Measurements from ENCODE around the gene AHDC1.

Gene AHDC1

DNA sequence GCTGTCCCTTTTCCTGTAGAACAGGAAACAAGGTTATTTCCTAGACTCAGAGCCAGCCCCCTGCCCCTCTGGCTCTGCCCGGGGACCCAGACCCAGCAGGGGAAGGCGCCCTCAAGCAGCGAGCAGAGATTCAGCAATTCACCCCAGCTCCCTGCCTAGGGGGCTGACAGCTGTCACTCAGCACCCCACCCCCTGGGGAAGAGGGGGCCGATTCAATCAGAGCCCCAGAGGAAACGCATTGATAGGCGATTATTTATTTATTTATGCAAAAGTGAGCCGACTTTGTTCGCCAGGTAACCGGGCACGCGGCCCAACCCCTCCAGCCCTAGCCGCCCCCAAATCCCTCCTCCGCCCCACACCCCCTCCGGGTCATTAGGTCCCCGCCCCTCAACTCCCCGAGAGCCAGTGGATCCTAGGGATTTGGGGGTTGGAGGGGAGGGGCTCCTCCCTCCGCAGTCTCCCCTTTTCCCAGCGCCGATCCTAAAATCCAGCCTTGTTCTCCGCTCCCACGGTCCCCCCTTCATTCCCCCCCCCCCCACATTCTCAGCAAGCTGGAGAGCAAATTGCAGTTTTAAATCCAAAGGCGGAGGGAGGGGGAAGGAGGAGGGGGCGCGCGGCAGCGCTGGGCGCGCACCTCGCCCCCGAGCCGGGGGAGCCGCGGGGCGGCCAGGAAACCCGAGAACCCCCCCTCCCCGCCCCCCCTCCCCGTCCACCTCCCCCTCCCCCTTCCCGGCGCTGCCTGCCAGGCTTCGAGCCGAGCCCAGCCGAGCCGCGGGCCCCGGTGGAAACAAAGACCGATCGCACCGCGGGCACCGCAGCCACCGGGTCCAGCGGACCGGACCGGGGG lies 1.3 kb downstream of the AHDC1 start:
- DNase-seq = peak in 33 of 42 donors; percentile 29 to 80 (median 52)
- intact Hi-C loops (cut with DNase I) = loop anchor here (5.0 to 10.0 kb wide), 2 partner anchors 110 to 278 kb away; partner anchors contain the start of genes TMEM222 and WASF2

DNA sequence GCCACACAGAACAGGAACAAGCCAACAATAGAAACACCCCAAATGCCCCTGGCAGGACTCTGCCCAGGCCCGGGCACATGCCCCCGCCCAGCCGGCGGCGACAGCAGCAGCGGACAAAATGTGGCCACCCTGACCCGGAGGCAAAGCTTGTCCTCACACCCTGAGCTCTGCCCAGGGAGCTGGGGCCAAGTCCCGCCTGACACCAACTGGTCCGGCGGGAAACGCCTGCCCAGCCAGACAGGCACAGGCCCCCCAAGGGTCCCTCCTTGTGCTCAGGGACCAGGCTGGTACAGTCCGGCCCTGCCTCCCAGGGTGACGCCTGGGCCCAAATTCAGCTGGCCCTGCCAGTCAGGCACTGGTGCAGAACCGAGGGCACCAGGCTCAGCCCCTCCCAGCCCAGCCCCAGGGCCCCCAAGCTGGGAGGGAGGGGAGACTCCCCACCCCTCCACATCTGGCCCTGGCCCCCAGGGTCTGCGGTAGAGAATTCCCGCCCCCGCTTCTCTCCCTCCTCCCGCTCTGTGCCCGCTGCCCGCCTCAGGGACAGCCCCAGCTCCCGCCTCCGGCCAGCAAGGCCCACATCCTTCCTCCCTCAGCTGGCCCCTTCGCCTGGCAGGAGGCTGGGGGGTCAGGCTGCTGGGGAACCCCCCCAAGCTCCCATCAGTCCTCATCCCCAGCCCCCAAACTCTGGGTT lies 2.0 kb downstream of the AHDC1 start:
- peak in 40 of 42 donors; percentile 34 to 81 (median 58) for DNase-seq
- intact Hi-C loops (cut with DNase I) = loop anchor here (5.0 to 10.0 kb wide), 2 partner anchors 110 to 277 kb away; partner anchors contain the start of genes TMEM222 and WASF2

DNA sequence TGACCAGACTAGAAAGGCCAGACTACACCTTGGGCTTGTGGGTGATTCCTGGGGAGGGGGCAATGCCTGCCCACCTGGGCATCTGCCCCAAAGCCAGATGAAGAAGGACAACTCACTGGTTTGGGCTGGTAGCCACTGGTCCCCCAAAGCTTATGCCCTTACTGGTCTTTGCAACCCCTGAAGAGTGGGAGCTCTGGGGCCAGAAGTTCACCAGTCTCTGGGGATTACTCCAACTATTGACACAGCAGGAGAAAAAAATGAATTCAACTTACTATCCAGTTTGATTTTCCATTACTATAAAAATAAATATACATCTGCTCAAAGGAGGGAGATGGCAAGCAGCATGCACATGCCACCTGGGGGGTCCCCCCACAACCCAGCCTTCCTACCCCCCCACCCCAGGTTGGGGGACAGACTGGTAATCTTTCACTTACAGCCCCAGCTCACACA lies 2.6 kb downstream of the AHDC1 start:
- no peak for DNase-seq

DNA sequence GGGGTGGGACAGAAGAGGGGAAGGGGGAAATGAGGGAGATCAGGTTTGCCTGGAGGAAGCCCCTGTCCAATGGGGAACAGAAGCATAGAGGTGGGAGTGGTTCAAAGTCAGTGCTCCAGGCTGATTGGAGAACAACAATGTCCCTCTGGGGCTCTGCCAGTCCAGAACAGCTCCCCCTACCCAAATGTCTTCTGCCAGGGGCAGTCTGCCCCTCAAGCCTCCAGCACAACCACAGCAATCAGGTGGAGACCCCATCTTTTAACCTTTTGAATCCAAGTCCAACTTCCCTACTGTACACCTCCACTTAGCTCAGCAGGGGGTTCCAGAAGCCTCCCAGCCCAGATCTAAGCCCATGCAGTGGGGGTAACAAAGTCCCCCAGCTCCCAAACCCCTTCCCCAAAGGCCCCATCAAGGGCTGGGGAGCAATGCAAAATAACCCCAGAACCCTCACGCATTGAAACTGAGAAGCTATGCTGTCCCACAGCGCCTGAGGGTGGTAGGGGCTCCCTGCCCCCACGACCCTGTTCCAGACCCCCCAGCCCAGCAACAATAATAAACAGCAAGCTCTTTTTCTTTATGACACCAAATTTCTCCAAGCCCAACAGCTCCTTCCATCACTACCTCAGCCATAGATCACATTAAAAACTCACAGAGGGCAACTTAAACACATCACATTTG lies 3.3 kb downstream of the AHDC1 start:
- no peak for DNase-seq
- intact Hi-C loops (cut with DNase I) = loop anchor here (5.0 to 10.0 kb wide), 2 partner anchors 108 to 276 kb away; partner anchors contain the start of genes TMEM222 and WASF2

More for the DNA sequence above, 2.6 kb downstream of the AHDC1 start:
- intact Hi-C loops (cut with DNase I) = loop anchor here (5.0 to 10.0 kb wide), 2 partner anchors 109 to 277 kb away; partner anchors contain the start of genes TMEM222 and WASF2

DNA sequence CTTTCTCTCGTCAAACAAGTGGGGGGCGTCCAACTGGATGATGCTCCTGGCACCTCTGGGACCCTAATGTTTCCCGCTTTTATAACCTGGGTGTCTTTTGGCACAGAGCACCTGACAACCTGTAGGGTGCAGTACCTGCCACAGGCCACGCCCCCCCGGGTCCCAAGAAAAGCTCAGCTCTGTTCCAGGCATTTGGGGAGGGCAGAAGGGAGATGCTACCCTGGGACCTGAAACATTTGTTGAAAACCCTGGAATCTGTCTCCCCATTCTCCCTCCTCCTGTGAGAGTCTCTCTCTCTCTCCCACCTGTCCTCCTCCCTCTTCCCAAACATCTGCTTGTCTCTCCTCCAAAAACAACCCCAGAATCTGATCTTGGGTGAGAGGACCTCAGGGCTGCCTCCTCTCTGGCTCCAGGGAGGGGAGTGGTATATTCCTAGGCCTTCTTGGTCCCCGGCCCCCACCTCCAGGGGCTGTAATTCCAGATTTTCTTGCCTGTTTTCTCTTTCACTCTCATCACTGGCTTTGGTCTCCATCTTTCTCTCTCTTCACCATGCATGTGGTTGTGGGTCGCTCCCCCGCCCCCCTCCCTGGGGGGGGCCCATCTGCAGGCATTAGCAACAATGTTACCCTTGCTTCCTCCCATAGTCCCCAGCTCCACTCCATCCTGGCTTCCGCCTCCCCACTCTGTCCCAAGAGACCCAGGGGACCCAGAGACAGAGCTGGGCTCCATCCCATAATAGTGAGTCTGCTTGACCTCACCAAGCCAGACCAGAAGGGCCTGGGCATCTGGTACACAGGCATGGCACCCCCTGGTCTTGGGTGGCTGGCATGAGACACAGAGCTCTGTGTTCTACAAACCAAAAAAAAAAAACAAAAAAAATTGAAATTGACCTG lies 4.1 kb downstream of the AHDC1 start:
- intact Hi-C loops (cut with DNase I) = loop anchor here (5.0 to 10.0 kb wide), 3 partner anchors 108 to 275 kb away; partner anchors contain the start of genes TMEM222 and WASF2
- DNase-seq = peak in 5 of 42 donors; percentile 29 to 43 (median 32)

DNA sequence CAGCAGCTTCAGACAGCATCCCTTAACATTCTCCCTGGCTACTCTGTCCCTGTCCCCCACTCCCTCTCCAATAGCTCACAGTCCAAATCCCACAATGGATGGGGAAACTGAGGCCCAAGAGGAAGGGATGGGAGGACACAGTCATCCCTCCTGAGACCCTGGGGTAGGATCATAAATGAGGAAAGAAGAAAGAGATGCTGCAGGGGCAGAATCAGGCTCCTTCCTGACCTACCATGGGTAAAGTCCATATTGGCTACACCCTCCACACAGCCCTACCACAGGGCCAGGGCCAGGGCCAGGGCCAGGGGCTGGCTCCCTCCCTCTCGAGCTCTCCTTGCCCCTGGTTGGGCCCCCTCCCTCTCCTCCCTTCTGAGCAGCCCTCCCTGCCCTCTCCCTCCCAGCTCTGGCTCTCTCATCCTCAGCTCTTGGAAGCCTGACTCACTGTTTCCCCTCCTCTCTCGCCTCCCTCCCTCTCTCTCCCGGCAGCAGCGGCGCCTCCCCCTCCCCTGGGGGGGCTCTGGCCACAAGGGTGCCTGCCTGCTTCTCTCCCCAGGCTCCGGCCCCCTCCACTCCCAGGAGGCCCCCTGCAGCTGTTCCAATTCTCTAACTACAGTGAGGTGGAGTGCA lies 4.9 kb downstream of the AHDC1 start:
- intact Hi-C loops (cut with DNase I) = loop anchor here (5.0 kb wide), 1 partner anchor 187 kb away; no protein-coding TSS in a partner anchor

DNA sequence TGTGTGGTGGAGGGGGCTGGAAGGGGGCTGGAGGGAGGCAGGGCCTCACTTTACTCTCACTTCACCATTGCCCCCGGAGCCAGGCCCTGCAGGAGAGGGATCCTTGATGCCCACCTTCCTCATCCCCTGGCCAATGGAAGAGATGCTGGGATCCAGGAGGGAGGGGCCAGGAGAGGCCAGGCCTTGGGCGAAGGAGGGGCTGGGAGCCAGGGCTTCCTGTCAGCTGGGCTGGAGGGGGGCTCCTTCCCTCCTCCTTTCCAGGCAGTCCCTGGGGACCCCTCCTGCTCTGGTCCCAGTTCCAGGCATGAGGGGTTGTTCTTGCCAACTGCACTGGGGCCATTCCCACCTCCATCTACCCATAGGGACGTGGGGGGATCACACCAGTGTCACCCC lies 5.7 kb downstream of the AHDC1 start:
- peak in 2 of 42 donors; percentile 52 to 69 for DNase-seq
- intact Hi-C loops (cut with DNase I) = loop anchor here (5.0 kb wide), 1 partner anchor 186 kb away; no protein-coding TSS in a partner anchor

More for the DNA sequence above, 4.9 kb downstream of the AHDC1 start:
- peak in 39 of 42 donors; percentile 26 to 93 (median 65) for DNase-seq

DNA sequence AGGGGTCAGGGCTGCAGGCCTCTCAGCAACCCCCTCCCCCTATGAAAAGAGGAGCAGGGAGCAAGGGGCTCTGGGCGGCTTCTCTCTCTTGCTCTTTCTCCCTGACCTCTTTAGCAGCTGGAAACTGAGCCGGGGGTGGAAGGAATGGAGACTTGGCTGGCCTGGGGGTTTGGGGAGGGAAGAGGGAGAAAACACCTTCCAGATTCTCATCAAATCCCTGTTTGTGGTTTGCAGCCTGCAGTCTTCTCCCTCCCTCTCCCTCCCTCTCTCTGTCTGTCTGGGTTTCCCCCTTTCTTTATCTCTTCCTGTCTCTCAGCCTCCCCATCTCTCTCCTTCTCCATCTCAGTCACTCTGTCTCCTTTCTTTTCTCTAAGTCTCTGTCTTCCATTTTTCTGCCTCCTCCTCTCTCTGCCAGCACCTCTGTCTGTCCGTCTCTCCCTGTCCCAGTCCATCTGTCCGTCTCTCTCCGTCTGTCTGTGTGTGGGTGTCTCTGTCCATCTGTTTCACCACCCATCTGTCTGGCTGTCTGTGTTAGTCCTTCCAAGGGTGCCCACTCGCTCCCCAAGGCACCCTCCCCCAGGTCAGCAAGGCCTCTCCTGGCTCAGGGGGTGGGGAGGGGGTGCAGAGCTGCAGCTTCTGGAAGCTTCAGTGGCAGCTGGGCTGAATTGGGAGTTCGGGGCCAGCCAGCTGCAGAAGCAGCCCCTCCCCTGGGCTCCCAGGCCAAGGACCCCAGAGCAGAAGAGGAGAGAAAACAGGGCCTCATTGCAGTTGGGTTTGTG lies 6.2 kb downstream of the AHDC1 start:
- DNase-seq = no peak
- intact Hi-C loops (cut with DNase I) = loop anchor here (5.0 kb wide), 1 partner anchor 185 kb away; no protein-coding TSS in a partner anchor

DNA sequence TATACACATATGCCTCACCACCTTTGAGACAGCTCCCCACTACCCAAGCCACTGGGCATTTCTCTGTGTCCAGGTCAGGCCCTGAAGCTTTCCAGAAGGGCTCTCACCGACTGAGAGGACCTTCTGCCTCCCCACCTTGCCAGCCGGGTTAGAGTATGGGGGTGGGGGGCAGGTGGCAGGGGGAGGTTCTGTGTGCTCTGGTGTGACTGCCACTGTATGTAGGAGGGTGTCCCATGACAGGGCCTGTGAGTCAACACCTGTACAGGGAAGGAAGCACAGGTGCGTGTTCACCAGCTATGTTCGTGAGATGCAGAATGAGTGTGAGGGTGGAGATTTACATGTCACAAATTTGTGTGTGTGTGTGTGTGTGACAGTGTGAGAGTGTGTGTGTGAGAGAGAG lies 7.0 kb downstream of the AHDC1 start:
- DNase-seq = peak in 6 of 42 donors; percentile 30 to 67 (median 54)
- intact Hi-C loops (cut with DNase I) = loop anchor here (5.0 kb wide), 1 partner anchor 185 kb away; no protein-coding TSS in a partner anchor

DNA sequence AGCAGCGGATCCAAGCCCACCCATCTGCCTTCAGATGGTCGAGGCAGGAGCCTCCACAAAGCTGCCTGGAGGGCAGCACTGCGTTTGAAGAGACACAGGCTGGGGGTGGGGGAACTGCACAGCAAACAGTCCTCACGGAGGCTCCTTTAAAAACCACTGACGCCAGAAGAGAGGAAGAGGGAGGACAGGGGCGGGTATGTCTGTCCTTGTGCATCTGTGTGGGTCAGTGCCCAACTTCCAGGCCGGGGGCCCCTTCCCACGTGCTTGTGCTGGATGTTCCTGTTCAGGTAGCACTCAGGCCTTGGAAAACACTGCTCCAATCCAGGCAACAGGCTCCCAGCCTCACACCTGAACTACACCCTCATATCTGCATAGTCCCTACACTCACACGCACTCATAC lies 7.7 kb downstream of the AHDC1 start:
- no peak for DNase-seq
- intact Hi-C loops (cut with DNase I) = loop anchor here (5.0 kb wide), 1 partner anchor 184 kb away; no protein-coding TSS in a partner anchor

DNA sequence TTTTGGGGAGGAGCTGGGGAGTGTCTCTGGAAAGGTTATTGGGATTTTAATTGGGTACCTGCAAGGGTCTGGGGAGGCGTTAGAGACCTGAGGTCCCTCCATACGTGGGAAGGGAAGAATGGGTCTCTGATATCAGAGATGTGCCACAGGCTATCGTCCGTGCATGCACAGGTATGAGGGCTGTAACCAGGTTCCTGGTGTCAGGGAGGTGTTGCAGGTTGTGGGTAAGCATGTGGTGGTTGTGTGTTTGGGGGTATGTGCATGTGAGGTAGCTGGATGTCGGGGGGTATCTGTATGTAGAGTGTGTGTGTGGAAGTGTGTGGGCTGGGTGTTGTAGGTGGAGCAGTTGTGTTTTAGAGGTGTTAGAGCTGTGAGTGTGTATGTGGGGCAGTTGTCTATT lies 8.3 kb downstream of the AHDC1 start:
- intact Hi-C loops (cut with DNase I) = loop anchor here (5.0 kb wide), 1 partner anchor 183 kb away; no protein-coding TSS in a partner anchor
- no peak for DNase-seq

DNA sequence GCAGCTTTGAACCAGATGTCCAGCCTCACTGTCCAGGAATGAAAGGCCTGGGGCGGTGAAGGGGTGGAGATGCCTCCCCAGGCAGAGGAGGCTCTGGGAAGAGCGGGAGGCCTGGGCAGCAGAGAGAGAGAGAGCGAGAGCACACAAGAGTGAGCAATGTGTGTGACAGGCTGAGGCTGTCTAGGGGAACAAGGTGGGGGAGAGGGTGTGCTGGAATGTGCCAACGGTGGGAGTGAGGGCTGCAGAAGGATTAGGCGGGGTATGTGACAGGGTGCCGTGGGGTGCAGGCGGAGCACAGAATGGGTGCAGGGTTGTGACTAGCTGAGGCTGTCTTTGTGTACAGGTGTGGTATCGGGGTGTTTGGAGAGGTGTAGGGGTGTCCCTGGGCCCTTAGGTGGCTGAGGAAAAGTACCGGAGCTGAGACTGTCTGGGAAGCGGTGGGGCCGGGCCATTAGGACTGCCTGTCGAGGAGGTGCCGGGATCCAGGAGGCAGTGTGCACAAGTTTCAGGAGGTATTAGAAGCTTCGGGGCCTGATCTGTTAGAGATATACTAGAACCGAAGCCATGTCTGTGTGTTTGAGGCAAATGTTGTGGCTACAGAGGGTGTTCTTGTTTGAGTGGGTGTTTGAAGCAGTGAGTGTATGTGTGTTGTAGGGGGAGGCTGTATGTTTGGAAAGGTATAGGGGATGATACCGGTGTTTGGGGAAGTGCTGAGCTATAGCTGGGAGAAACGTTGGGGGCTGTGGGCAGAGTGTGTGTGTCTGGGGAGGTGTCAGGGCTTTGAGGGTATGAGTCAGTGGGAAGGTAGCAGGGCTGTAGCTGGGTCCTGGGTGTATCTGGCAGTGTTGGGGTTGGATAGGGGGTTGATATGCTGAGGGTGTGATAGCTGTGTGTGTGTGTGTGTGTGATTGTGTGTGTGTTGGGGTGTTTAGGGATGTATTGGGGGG lies 9.1 kb downstream of the AHDC1 start:
- intact Hi-C loops (cut with DNase I) = loop anchor here (5.0 kb wide), 1 partner anchor 183 kb away; no protein-coding TSS in a partner anchor
- DNase-seq = peak in 36 of 42 donors; percentile 34 to 89 (median 68)

DNA sequence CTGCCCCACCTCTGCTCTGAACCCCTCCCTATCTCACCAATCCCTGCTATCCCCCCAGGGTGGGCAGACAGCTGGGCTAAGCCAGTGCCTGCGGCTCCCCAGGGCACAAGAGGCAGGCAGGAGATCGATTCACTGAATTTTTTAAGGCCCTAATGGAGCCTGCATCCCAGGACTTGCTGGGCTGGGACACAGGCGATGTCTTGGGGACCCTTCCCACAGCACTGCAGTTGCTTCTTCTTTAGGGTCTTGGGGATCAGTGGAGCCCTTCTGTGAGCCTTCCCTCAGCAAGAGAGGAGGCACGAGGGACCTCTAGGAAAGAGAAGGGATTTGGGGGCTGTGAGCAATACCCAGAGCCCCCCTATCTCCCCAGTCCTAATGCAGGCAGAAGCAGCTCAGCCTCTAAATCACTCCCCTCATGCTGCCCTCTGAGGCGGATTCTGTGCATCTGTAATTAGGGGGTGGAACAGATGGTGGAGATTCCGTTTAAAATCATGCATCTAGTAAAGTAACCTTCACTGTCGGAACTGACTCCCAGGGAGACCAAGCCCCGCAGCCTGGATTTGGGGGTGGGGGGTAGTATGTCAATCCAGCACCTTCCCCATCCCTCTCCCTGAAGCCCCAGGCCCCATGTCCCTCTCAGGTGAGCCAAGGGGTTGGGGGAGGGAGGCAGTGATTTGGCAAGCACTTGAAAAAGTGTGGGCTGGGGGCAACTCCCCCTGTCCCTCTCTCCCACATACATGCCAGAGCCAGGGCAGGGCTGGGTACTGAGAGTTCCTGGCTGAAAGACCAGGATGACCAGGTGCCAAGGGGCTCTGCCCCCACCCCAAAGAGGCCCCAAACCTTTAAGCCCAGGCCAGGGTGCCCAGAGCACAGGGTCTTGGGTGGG lies 10.0 kb downstream of the AHDC1 start:
- DNase-seq = no peak
- intact Hi-C loops (cut with DNase I) = no loop called here
